ENCODE results near the gene NEK1.
"Not testable (repeated sequence)": the region's sequence is repeated elsewhere in the genome, so short reads cannot be mapped to it uniquely, and the experiment has no call there.

NEK1 gene

DNA sequence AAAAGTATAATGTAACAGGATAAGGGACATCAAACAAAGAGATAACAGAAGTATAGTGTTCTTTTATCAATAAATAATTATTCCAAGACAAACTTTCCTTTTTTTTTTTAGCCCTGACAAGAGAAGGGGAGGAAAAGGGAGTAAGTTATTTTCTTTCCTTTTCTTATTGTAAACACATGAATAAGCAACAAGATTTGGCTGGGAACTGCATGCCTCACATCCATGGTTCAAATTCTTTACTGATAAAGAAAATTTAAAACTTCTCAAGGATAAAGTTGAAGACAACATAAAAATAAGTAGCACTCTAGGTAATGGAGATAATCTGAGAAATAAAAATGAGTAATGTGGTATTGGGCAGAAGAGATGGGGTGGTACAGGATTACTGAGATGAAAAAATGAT is 71.6 kb downstream of the NEK1 start:
- H3K36me3 ChIP-seq (ENCODE audit: control insufficient read depth, low read depth, low read length): peaks cover 2% of the 10 kb centered on the region
- no peak overlapping the region for H3K4me3 ChIP-seq (ENCODE audit: low read length)
- H3K9me3 ChIP-seq (ENCODE audit: control insufficient read depth, low read depth, low read length): peaks cover 3% of the 10 kb centered on the region
- H3K27ac ChIP-seq (ENCODE audit: low read length): no peak overlapping the region
- H3K4me1 ChIP-seq (ENCODE audit: control insufficient read depth, low read depth, low read length): no peaks in the 10 kb centered on the region
- H3K9ac ChIP-seq (ENCODE audit: low read length): no peak overlapping the region
- no peaks in the 10 kb centered on the region for H3K27me3 ChIP-seq (ENCODE audit: control insufficient read depth, insufficient read depth, low read length)

- no peak overlapping the region for H3K9ac ChIP-seq (ENCODE audit: low read length)
- no peaks in the 10 kb centered on the region for H3K36me3 ChIP-seq (ENCODE audit: control insufficient read depth, low read depth, low read length)
- H3K9me3 ChIP-seq (ENCODE audit: control insufficient read depth, low read depth, low read length): no peaks in the 10 kb centered on the region
- no peaks in the 10 kb centered on the region for H3K4me1 ChIP-seq (ENCODE audit: control insufficient read depth, low read depth, low read length)
- H3K27ac ChIP-seq (ENCODE audit: low read length): no peak overlapping the region
- H3K27me3 ChIP-seq (ENCODE audit: control insufficient read depth, insufficient read depth, low read length): no peaks in the 10 kb centered on the region
- H3K4me3 ChIP-seq (ENCODE audit: low read length): no peak overlapping the region
Measured at GRCh38 chr4:169530048-169530447, 82.3 kb downstream of the NEK1 start.

DNA sequence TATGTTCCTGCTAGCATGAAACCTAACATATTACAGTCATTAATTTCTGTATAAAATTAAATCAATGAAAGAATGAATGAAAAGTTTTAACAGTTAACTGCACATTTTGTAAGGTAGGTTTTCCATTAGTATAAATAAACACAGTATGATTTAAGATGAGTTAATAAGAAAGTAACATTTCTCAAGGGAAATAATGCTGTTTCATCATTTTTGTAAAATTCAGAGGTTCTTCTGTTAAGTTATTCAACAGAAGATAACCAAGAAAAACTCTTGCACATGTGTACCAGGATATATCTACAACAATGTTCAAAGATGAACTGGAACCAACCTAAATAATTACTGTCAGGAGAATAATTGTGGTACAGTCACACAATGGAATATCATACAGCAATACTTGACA is 88.6 kb downstream of the NEK1 start:
- H3K9ac ChIP-seq (ENCODE audit: low read length): no peak overlapping the region
- H3K27me3 ChIP-seq (ENCODE audit: control insufficient read depth, insufficient read depth, low read length): no peaks in the 10 kb centered on the region
- H3K4me3 ChIP-seq (ENCODE audit: low read length): no peak overlapping the region
- peaks cover 4% of the 10 kb centered on the region for H3K9me3 ChIP-seq (ENCODE audit: control insufficient read depth, low read depth, low read length)
- H3K4me1 ChIP-seq (ENCODE audit: control insufficient read depth, low read depth, low read length): no peaks in the 10 kb centered on the region
- H3K27ac ChIP-seq (ENCODE audit: low read length): no peak overlapping the region
- H3K36me3 ChIP-seq (ENCODE audit: control insufficient read depth, low read depth, low read length): no peaks in the 10 kb centered on the region

GRCh38 chr4:169510617-169511016 is 101.8 kb downstream of the NEK1 start:
- H3K9ac ChIP-seq (ENCODE audit: low read length): no peak overlapping the region
- H3K36me3 ChIP-seq (ENCODE audit: control insufficient read depth, low read depth, low read length): no peaks in the 10 kb centered on the region
- H3K4me1 ChIP-seq (ENCODE audit: control insufficient read depth, low read depth, low read length): no peaks in the 10 kb centered on the region
- no peaks in the 10 kb centered on the region for H3K27me3 ChIP-seq (ENCODE audit: control insufficient read depth, insufficient read depth, low read length)
- H3K9me3 ChIP-seq (ENCODE audit: control insufficient read depth, low read depth, low read length): no peaks in the 10 kb centered on the region
- no peak overlapping the region for H3K4me3 ChIP-seq (ENCODE audit: low read length)
- H3K27ac ChIP-seq (ENCODE audit: low read length): no peak overlapping the region

DNA sequence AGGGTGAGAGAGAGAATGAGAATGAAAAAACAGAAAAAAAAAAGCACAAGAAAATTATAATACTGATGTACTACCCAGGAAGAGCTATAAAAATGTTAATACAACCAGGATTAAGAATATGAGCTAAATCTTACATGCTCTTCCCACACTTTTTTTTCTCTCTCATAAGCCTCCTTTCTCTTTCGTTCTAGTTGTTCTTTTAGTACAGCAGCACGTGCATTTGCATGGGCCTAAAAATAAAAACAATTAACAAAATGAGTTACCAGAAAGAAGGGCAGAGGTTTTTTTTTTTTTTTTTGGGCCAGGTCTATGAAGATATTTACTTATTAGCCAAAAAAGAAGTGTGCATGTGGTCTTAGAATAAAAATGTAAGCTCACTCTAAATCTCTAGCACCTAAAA is 105.5 kb downstream of the NEK1 start:
- Histone ChIP-seq H3K4me1 (ENCODE audit: control insufficient read depth, low read depth, low read length) (no peaks in the 10 kb centered on the region), H3K4me3 (ENCODE audit: low read length) (no peak overlapping the region), H3K27me3 (ENCODE audit: control insufficient read depth, insufficient read depth, low read length) (no peaks in the 10 kb centered on the region), H3K36me3 (ENCODE audit: control insufficient read depth, low read depth, low read length) (no peaks in the 10 kb centered on the region), H3K27ac (ENCODE audit: low read length) (no peak overlapping the region), H3K9me3 (ENCODE audit: control insufficient read depth, low read depth, low read length) (no peaks in the 10 kb centered on the region), H3K9ac (ENCODE audit: low read length) (no peak overlapping the region)

GRCh38 chr4:169499907-169500306 is 112.5 kb downstream of the NEK1 start:
- H3K36me3 ChIP-seq (ENCODE audit: control insufficient read depth, low read depth, low read length); H3K4me3 ChIP-seq (ENCODE audit: low read length); H3K4me1 ChIP-seq (ENCODE audit: control insufficient read depth, low read depth, low read length); H3K27ac ChIP-seq (ENCODE audit: low read length); H3K27me3 ChIP-seq (ENCODE audit: control insufficient read depth, insufficient read depth, low read length); H3K9ac ChIP-seq (ENCODE audit: low read length); H3K9me3 ChIP-seq (ENCODE audit: control insufficient read depth, low read depth, low read length): not testable (repeated sequence)

- not testable (repeated sequence) for H3K9me3 ChIP-seq (ENCODE audit: control insufficient read depth, low read depth, low read length); H3K9ac ChIP-seq (ENCODE audit: low read length); H3K27me3 ChIP-seq (ENCODE audit: control insufficient read depth, insufficient read depth, low read length); H3K4me1 ChIP-seq (ENCODE audit: control insufficient read depth, low read depth, low read length); H3K36me3 ChIP-seq (ENCODE audit: control insufficient read depth, low read depth, low read length); H3K27ac ChIP-seq (ENCODE audit: low read length); H3K4me3 ChIP-seq (ENCODE audit: low read length)
Measured at GRCh38 chr4:169494234-169494633, 118.1 kb downstream of the NEK1 start.

DNA sequence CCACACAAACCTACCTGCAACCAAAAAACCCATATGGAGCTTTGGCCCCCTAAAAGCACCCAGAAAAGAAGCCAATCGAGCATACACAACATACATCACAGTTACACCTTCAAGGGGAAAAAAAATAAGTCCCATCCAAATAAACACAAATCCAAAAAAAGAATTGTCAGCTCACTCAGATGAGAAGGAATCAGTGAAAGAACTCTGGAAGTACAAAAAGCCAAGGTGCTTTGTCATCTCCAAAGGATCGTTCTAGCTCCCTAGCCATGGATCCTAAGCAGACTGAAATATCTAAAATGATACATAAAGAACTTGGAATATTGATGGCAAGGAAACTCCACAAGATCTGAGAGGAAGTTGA is 119.2 kb downstream of the NEK1 start:
- Histone ChIP-seq H3K9ac (ENCODE audit: low read length) (no peak overlapping the region), H3K4me1 (ENCODE audit: control insufficient read depth, low read depth, low read length) (no peaks in the 10 kb centered on the region), H3K4me3 (ENCODE audit: low read length) (no peak overlapping the region), H3K36me3 (ENCODE audit: control insufficient read depth, low read depth, low read length) (no peaks in the 10 kb centered on the region), H3K27ac (ENCODE audit: low read length) (no peak overlapping the region), H3K9me3 (ENCODE audit: control insufficient read depth, low read depth, low read length) (no peaks in the 10 kb centered on the region), H3K27me3 (ENCODE audit: control insufficient read depth, insufficient read depth, low read length) (no peaks in the 10 kb centered on the region)

GRCh38 chr4:169492436-169493163 is 119.8 kb downstream of the NEK1 start:
- H3K9ac ChIP-seq (ENCODE audit: low read length): no peak overlapping the region
- H3K36me3 ChIP-seq (ENCODE audit: control insufficient read depth, low read depth, low read length): no peaks in the 10 kb centered on the region
- no peaks in the 10 kb centered on the region for H3K9me3 ChIP-seq (ENCODE audit: control insufficient read depth, low read depth, low read length)
- no peaks in the 10 kb centered on the region for H3K27me3 ChIP-seq (ENCODE audit: control insufficient read depth, insufficient read depth, low read length)
- H3K4me3 ChIP-seq (ENCODE audit: low read length): no peak overlapping the region
- no peaks in the 10 kb centered on the region for H3K4me1 ChIP-seq (ENCODE audit: control insufficient read depth, low read depth, low read length)
- H3K27ac ChIP-seq (ENCODE audit: low read length): no peak overlapping the region

- H3K36me3 ChIP-seq (ENCODE audit: control insufficient read depth, low read depth, low read length): no peaks in the 10 kb centered on the region
- H3K27me3 ChIP-seq (ENCODE audit: control insufficient read depth, insufficient read depth, low read length): no peaks in the 10 kb centered on the region
- no peak overlapping the region for H3K27ac ChIP-seq (ENCODE audit: low read length)
- no peak overlapping the region for H3K9ac ChIP-seq (ENCODE audit: low read length)
- no peaks in the 10 kb centered on the region for H3K9me3 ChIP-seq (ENCODE audit: control insufficient read depth, low read depth, low read length)
- no peaks in the 10 kb centered on the region for H3K4me1 ChIP-seq (ENCODE audit: control insufficient read depth, low read depth, low read length)
- no peak overlapping the region for H3K4me3 ChIP-seq (ENCODE audit: low read length)
Measured at GRCh38 chr4:169491211-169491610, 121.2 kb downstream of the NEK1 start.

- Histone ChIP-seq H3K27me3 (ENCODE audit: control insufficient read depth, insufficient read depth, low read length) (no peaks in the 10 kb centered on the region), H3K4me1 (ENCODE audit: control insufficient read depth, low read depth, low read length) (no peaks in the 10 kb centered on the region), H3K9ac (ENCODE audit: low read length) (no peak overlapping the region), H3K9me3 (ENCODE audit: control insufficient read depth, low read depth, low read length) (no peaks in the 10 kb centered on the region), H3K4me3 (ENCODE audit: low read length) (no peak overlapping the region), H3K36me3 (ENCODE audit: control insufficient read depth, low read depth, low read length) (no peaks in the 10 kb centered on the region), H3K27ac (ENCODE audit: low read length) (no peak overlapping the region)
Measured at GRCh38 chr4:169489306-169489705, 123.1 kb downstream of the NEK1 start.

GRCh38 chr4:169485791-169486742 is 126.3 kb downstream of the NEK1 start:
- H3K4me3 ChIP-seq (ENCODE audit: low read length): no peak overlapping the region
- no peak overlapping the region for H3K27ac ChIP-seq (ENCODE audit: low read length)
- H3K36me3 ChIP-seq (ENCODE audit: control insufficient read depth, low read depth, low read length): no peaks in the 10 kb centered on the region
- no peak overlapping the region for H3K9ac ChIP-seq (ENCODE audit: low read length)
- H3K4me1 ChIP-seq (ENCODE audit: control insufficient read depth, low read depth, low read length): no peaks in the 10 kb centered on the region
- H3K9me3 ChIP-seq (ENCODE audit: control insufficient read depth, low read depth, low read length): no peaks in the 10 kb centered on the region
- no peaks in the 10 kb centered on the region for H3K27me3 ChIP-seq (ENCODE audit: control insufficient read depth, insufficient read depth, low read length)
